CD4-positive, CD25-positive, alpha-beta regulatory T cell (primary cell): Measurements from ENCODE around the gene PRKD1. TPM values are rescaled to one million over a fixed set of nuclear protein-coding genes. Genes with fewer than 3 reads are reported as not detected.

ENCODE experiments used
- ATAC-seq, 2 donors: fragments of 150-1000 bp; cut with Tn5 transposase; one replicate each; pipeline ENCODE4 v1.10.0; 2021; ENCODE audit warnings: low read depth in 2 of 2, moderate number of reproducible peaks in 2 of 2, moderate library complexity in 1 of 2
- DNase-seq, 3 donors: peaks; one replicate each; pipeline versions ENCODE4 v3.0.0 to v3.0.0-alpha.2; 2012 to 2022; ENCODE audit warnings: mixed read lengths in 1 of 3
- H3K27ac ChIP-seq: one replicate; pipeline ENCODE4 v1.7.0; 2013; ENCODE audit warnings: mild to moderate bottlenecking, low read length; ENCODE audit not compliant: insufficient read depth, poor library complexity, severe bottlenecking
- H3K27me3 ChIP-seq: one replicate; pipeline ENCODE4 v1.7.0; 2013; ENCODE audit warnings: low read length; ENCODE audit not compliant: control insufficient read depth, insufficient read depth
- H3K36me3 ChIP-seq: one replicate; pipeline ENCODE4 v1.7.0; 2013; ENCODE audit warnings: mild to moderate bottlenecking, low read length, moderate library complexity; ENCODE audit not compliant: control insufficient read depth, insufficient read depth
- H3K4me1 ChIP-seq: 2 replicates; pipeline ENCODE4 v1.7.0; 2013; ENCODE audit warnings: mild to moderate bottlenecking, low read length; ENCODE audit not compliant: insufficient read depth, control insufficient read depth, poor library complexity, severe bottlenecking
- H3K4me3 ChIP-seq: one replicate; pipeline ENCODE4 v1.7.0; 2013; ENCODE audit warnings: low read depth, mild to moderate bottlenecking, low read length, moderate library complexity
- H3K9me3 ChIP-seq, 2 experiments: 1 replicate in 1 of 2; 2 replicates in 1 of 2; pipeline ENCODE4 v1.7.0; 2013; ENCODE audit warnings: low read length in 2 of 2, mild to moderate bottlenecking in 1 of 2, moderate library complexity in 1 of 2; ENCODE audit not compliant: control insufficient read depth in 2 of 2
- H3K27ac Mint-ChIP-seq, 3 donors: one replicate each; pipeline ENCODE4 v1.8.0; 2020 to 2022; ENCODE audit warnings: mild to moderate bottlenecking in 3 of 3, mixed read lengths in 3 of 3, moderate library complexity in 2 of 3
- H3K27me3 Mint-ChIP-seq: one replicate; pipeline ENCODE4 v1.8.0; 2022; ENCODE audit warnings: mild to moderate bottlenecking, mixed read lengths
- H3K36me3 Mint-ChIP-seq: one replicate; pipeline ENCODE4 v1.8.0; 2020; ENCODE audit warnings: mixed read lengths
- H3K4me1 Mint-ChIP-seq, 4 donors: one replicate each; pipeline ENCODE4 v1.8.0; 2020 to 2022; ENCODE audit warnings: mixed read lengths in 4 of 4, mild to moderate bottlenecking in 1 of 4
- H3K4me3 Mint-ChIP-seq, 4 donors: one replicate each; pipeline ENCODE4 v1.8.0; 2020 to 2022; ENCODE audit warnings: mild to moderate bottlenecking in 4 of 4, mixed read lengths in 4 of 4, moderate library complexity in 3 of 4
- H3K9me3 Mint-ChIP-seq, 7 donors: one replicate each; pipeline ENCODE4 v1.8.0; 2020 to 2022; ENCODE audit warnings: mixed read lengths in 7 of 7, mild to moderate bottlenecking in 3 of 7, moderate library complexity in 2 of 7
- polyA plus RNA-seq, 4 donors: library from polyadenylated mRNA; unstranded; fragments of 300-500 nt; fragmentation: Illumina TruSeq; gene quantifications; one replicate each; pipeline ENCODE4 v1.2.3, GENCODE V29; 2021
- total RNA-seq: library from RNA; stranded (reverse); gene quantifications from one replicate; pipeline ENCODE4 v1.2.3, GENCODE V29; 2022

PRKD1 gene
- total and polyA plus RNA-seq, 5 donors from 2014 or later = not detected

DNA sequence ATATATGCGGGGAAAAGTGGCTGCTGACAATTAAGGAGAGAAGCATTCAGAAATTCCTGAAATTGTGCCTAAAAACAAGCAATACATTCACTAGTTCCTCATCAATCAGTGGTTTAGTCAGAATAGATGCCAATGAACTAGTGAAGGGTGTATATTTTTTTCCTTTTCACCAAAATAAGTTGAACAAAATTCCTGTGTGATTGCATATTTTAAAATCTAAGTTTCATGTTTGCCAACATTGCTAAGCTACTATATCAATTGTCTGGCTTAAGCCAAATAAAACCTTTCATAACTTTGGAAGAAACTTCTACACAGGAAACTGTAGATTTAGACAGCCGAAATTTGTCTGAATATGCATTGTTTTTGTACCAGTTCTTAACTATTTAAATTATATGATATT, 8.7 kb downstream of the PRKD1 start:
- H3K9me3 ChIP-seq = no peaks in the 10 kb centered on the region
- Mint-ChIP-seq H3K27me3 (peaks cover 4% of the 10 kb centered on the region), H3K36me3 (peaks cover 4% of the 10 kb centered on the region), H3K9me3 (peaks cover 0 to 7% (median 4%) of the 10 kb centered on the region in 7 donors), H3K4me3 (no peak overlapping the region), H3K4me1 (no peaks in the 10 kb centered on the region), H3K27ac (no peak overlapping the region)
- H3K4me3 ChIP-seq = no peak overlapping the region
- DNase-seq (no peak), ATAC-seq (no peak)
- H3K4me1 ChIP-seq = no peaks in the 10 kb centered on the region
- H3K36me3 ChIP-seq = no peaks in the 10 kb centered on the region
- no peaks in the 10 kb centered on the region for H3K27me3 ChIP-seq
- H3K27ac ChIP-seq = no peak overlapping the region

GRCh38 chr14:29913566-29913965, 14.1 kb downstream of the PRKD1 start:
- H3K4me1 ChIP-seq = no peaks in the 10 kb centered on the region
- H3K36me3 ChIP-seq = no peaks in the 10 kb centered on the region
- no peak overlapping the region for H3K27ac ChIP-seq
- no peak for DNase-seq
- ATAC-seq = no peak
- no peak overlapping the region for H3K4me3 Mint-ChIP-seq
- no peaks in the 10 kb centered on the region for H3K27me3 ChIP-seq
- H3K4me1 Mint-ChIP-seq = no peaks in the 10 kb centered on the region
- H3K27me3 Mint-ChIP-seq = no peaks in the 10 kb centered on the region
- no peak overlapping the region for H3K27ac Mint-ChIP-seq
- no peak overlapping the region for H3K4me3 ChIP-seq
- H3K36me3 Mint-ChIP-seq = peaks cover 3% of the 10 kb centered on the region
- peaks cover 0 to 3% of the 10 kb centered on the region in 2 experiments for H3K9me3 ChIP-seq
- peaks cover 0 to 6% (median 3%) of the 10 kb centered on the region in 7 donors for H3K9me3 Mint-ChIP-seq

DNA sequence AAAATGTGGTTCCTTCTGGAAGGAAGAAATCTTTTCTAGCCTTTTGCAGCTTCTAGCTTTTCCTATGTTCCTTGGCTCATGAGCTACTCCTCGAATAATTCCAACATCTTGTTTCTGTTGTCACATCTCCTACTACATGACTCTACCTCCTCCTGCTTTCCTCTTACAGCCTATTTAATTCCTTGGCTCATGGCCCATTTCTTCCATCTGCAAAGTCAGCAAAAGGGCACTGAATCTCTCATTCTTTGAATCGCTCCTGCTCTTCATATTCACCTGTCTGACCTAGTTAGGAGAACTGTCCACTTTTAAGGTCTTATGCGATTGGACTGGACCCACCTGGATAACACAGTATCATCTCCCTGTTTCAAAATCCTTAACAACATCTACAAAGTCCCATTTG, 15.8 kb downstream of the PRKD1 start:
- Histone ChIP-seq H3K27me3 (no peaks in the 10 kb centered on the region), H3K4me3 (no peak overlapping the region), H3K4me1 (no peaks in the 10 kb centered on the region), H3K36me3 (no peaks in the 10 kb centered on the region), H3K9me3 (peaks cover 0 to 4% of the 10 kb centered on the region in 2 experiments), H3K27ac (no peak overlapping the region)
- Mint-ChIP-seq H3K36me3 (no peaks in the 10 kb centered on the region), H3K9me3 (peaks cover 0 to 8% (median 2%) of the 10 kb centered on the region in 7 donors), H3K27ac (no peak overlapping the region), H3K4me1 (no peaks in the 10 kb centered on the region), H3K27me3 (no peaks in the 10 kb centered on the region), H3K4me3 (no peak overlapping the region)
- DNase-seq (no peak), ATAC-seq (no peak)

DNA sequence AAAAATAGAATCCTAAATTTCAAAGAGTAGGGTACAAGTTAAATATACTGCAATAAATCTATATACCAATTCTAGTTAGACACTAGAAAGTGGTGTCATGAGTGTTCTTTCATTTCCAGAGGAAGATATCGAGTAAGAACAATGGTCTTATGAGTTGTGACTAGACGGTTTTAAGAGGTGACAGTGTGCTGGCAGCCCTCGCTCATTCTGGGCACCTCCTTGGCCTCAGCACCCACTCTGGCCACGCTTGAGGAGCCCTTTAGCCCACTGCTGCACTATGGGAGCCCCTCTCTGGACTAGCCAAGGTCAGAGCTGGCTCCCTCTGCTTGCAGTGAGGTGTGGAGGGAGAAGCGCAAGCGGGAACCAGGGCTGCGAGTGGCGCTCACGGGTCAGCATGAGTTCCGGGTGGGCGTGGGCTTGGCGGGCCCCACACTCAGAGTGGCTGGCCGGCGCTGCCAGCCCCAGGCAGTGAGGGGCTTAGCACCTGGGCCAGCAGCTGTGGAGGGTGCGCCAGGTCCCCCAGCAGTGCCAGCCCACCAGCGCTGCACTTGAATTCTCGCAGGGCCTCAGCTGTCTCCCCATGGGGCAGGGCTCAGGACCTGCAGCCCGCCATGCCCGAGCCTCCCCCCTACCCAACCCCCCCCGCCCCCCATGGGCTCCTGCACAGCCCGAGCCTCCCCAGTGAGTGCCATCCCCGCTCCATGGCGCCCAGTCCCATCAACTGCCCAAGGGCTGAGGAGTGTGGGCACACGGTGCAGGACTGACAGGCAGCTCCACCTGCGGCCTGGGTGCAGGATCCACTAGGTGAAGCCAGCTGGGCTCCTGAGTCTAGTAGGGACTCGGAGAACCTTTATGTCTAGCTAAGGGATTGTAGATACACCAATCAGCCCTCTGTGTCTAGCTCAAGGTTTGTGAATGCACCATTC, 18.7 kb downstream of the PRKD1 start:
- Mint-ChIP-seq H3K9me3 (peaks cover 0 to 4% (median 2%) of the 10 kb centered on the region in 7 donors), H3K4me1 (no peaks in the 10 kb centered on the region), H3K27ac (no peak overlapping the region), H3K27me3 (no peaks in the 10 kb centered on the region), H3K36me3 (no peaks in the 10 kb centered on the region), H3K4me3 (no peak overlapping the region)
- Histone ChIP-seq H3K27ac (no peak overlapping the region), H3K4me3 (no peak overlapping the region), H3K4me1 (no peaks in the 10 kb centered on the region), H3K9me3 (peaks cover 0 to 4% of the 10 kb centered on the region in 2 experiments), H3K36me3 (no peaks in the 10 kb centered on the region), H3K27me3 (no peaks in the 10 kb centered on the region)
- no peak for DNase-seq
- no peak for ATAC-seq

DNA sequence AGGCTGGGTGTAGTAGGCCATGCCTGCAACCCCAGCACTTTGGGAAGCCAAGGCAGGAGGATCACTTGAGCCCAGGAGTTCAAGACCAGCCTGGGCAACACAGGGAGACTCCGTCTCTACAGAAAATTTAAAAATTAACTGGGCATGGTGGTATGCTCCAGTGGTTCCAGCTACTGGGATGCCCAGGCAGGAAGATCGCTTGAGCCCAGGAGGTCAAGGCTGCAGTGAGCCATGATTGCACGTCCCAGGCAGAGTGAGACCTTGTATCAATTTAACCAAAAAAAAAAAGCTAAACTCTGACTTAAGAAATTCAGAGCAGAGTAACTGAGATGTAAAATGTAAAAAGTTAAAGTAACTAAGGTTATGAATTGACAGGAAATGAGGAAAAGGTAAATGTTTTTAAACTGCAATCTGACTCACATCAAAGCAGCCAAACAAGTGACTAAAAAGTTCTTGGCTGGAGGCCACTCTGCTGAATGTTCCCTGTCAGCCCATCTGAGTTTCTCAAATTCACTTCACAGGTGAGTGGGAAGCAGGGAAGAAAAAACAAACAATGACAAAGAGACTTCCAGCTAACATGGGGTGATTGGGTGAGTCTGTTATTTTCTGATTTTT, 21.3 kb downstream of the PRKD1 start:
- H3K4me3 Mint-ChIP-seq = no peak overlapping the region
- no peaks in the 10 kb centered on the region for H3K36me3 Mint-ChIP-seq
- Histone ChIP-seq H3K27ac (no peak overlapping the region), H3K9me3 (peaks cover 0 to 4% of the 10 kb centered on the region in 2 experiments), H3K4me3 (no peak overlapping the region), H3K27me3 (no peaks in the 10 kb centered on the region), H3K36me3 (no peaks in the 10 kb centered on the region), H3K4me1 (no peaks in the 10 kb centered on the region)
- no peaks in the 10 kb centered on the region for H3K27me3 Mint-ChIP-seq
- DNase-seq (no peak), ATAC-seq (no peak)
- no peak overlapping the region for H3K27ac Mint-ChIP-seq
- no peaks in the 10 kb centered on the region for H3K4me1 Mint-ChIP-seq
- peaks cover 0 to 4% (median 0%) of the 10 kb centered on the region in 7 donors for H3K9me3 Mint-ChIP-seq

- Mint-ChIP-seq H3K4me3 (no peak overlapping the region), H3K27ac (no peak overlapping the region), H3K36me3 (no peaks in the 10 kb centered on the region), H3K4me1 (no peaks in the 10 kb centered on the region), H3K27me3 (no peaks in the 10 kb centered on the region), H3K9me3 (peaks cover 0 to 4% (median 0%) of the 10 kb centered on the region in 7 donors)
- Histone ChIP-seq H3K27me3 (no peaks in the 10 kb centered on the region), H3K27ac (no peak overlapping the region), H3K4me1 (no peaks in the 10 kb centered on the region), H3K9me3 (peaks cover 0 to 8% of the 10 kb centered on the region in 2 experiments), H3K4me3 (no peak overlapping the region), H3K36me3 (no peaks in the 10 kb centered on the region)
- DNase-seq (no peak), ATAC-seq (no peak)
Measured at GRCh38 chr14:29905543-29905942, 22.1 kb downstream of the PRKD1 start.

- no peak overlapping the region for H3K4me3 ChIP-seq
- Mint-ChIP-seq H3K27me3 (no peaks in the 10 kb centered on the region), H3K27ac (no peak overlapping the region), H3K36me3 (no peaks in the 10 kb centered on the region), H3K4me3 (no peak overlapping the region), H3K9me3 (peaks cover 0 to 6% (median under 1%) of the 10 kb centered on the region in 7 donors), H3K4me1 (no peaks in the 10 kb centered on the region)
- ATAC-seq (no peak), DNase-seq (no peak)
- peaks cover 0 to 3% of the 10 kb centered on the region in 2 experiments for H3K9me3 ChIP-seq
- no peaks in the 10 kb centered on the region for H3K4me1 ChIP-seq
- no peaks in the 10 kb centered on the region for H3K27me3 ChIP-seq
- H3K27ac ChIP-seq = no peak overlapping the region
- no peaks in the 10 kb centered on the region for H3K36me3 ChIP-seq
Measured at GRCh38 chr14:29900609-29901350, 26.9 kb downstream of the PRKD1 start.
